ENCODE measurements around the gene CD44.

- TF ChIP-seq CTCF (IDR thresholded peaks at IDR 0.05) (no peak), POLR2A (IDR thresholded peaks at IDR 0.05) (no peak), POLR2AphosphoS5 (IDR thresholded peaks at IDR 0.05) (no peak)
Measured at GRCh38 chr11:35250192-35250591, 111.2 kb downstream of the CD44 start.
